Right atrium auricular region (tissue), 2 donors: ENCODE results near the gene THSD7A. TPM values are rescaled to one million over a fixed set of nuclear protein-coding genes. Genes with fewer than 3 reads are reported as not detected.

Experiments used
- DNase-seq: peaks from one replicate; pipeline ENCODE4 v3.0.0-alpha.2; 2019; ENCODE audit warnings: low spot score
- H3K27ac ChIP-seq, 2 donors: fragments of 200-600 bp; sonication (generic); 1 replicate in 1 of 2; 2 replicates in 1 of 2; pipeline ENCODE4 v1.5.1; 2016 to 2019
- H3K27me3 ChIP-seq, 2 donors: fragments of 200-600 bp; sonication (generic); one replicate each; pipeline versions ENCODE4 v1.5.1 to v1.6.0; 2017 to 2019
- H3K36me3 ChIP-seq: fragments of 200-600 bp; sonication (generic); one replicate; pipeline ENCODE4 v1.5.1; 2016
- H3K4me1 ChIP-seq, 2 donors: fragments of 200-600 bp; sonication (generic); one replicate each; pipeline versions ENCODE4 v1.5.1 to v1.6.0; 2017 to 2019
- H3K4me3 ChIP-seq, 2 donors: fragments of 200-600 bp; sonication (generic); 1 replicate in 1 of 2; 2 replicates in 1 of 2; pipeline ENCODE4 v1.5.1; 2017 to 2019; ENCODE audit warnings: mild to moderate bottlenecking in 1 of 2, moderate library complexity in 1 of 2
- H3K9me3 ChIP-seq, 2 donors: fragments of 200-600 bp; sonication (generic); one replicate each; pipeline ENCODE4 v1.5.1; 2019
- total RNA-seq, 2 donors: library from RNA; depleted of rRNA; stranded (reverse); fragments of >200 nt; gene quantifications; one replicate each; pipeline ENCODE4 v1.1.0, GENCODE V29; 2016
- TF ChIP-seq, protein P1 (sequence below), 2 donors: fragments of 200-600 bp; sonication (generic); IDR thresholded peaks; one replicate each; pipeline ENCODE4 v1.5.1; 2019; ENCODE audit warnings: antibody characterized with exemption in 2 of 2

The THSD7A gene
- total RNA-seq, 2 donors from 2014 or later, result 0.85 to 2.9 TPM

- Histone ChIP-seq H3K27ac (no peak overlapping the region), H3K9me3 (no peaks in the 10 kb centered on the region), H3K36me3 (no peaks in the 10 kb centered on the region), H3K4me3 (no peak overlapping the region), H3K4me1 (no peaks in the 10 kb centered on the region), H3K27me3 (no peaks in the 10 kb centered on the region)
- DNase-seq, result no peak
- TF ChIP-seq, protein P1, sequence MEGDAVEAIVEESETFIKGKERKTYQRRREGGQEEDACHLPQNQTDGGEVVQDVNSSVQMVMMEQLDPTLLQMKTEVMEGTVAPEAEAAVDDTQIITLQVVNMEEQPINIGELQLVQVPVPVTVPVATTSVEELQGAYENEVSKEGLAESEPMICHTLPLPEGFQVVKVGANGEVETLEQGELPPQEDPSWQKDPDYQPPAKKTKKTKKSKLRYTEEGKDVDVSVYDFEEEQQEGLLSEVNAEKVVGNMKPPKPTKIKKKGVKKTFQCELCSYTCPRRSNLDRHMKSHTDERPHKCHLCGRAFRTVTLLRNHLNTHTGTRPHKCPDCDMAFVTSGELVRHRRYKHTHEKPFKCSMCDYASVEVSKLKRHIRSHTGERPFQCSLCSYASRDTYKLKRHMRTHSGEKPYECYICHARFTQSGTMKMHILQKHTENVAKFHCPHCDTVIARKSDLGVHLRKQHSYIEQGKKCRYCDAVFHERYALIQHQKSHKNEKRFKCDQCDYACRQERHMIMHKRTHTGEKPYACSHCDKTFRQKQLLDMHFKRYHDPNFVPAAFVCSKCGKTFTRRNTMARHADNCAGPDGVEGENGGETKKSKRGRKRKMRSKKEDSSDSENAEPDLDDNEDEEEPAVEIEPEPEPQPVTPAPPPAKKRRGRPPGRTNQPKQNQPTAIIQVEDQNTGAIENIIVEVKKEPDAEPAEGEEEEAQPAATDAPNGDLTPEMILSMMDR (IDR thresholded peaks at IDR 0.05), result no peak
Observed at GRCh38 chr7:11605749-11606148, 226.2 kb downstream of the THSD7A start.

- Histone ChIP-seq H3K4me3 (no peak overlapping the region), H3K36me3 (no peaks in the 10 kb centered on the region), H3K27ac (no peak overlapping the region), H3K27me3 (no peaks in the 10 kb centered on the region), H3K9me3 (no peaks in the 10 kb centered on the region), H3K4me1 (no peaks in the 10 kb centered on the region)
- TF ChIP-seq, protein P1 (IDR thresholded peaks at IDR 0.05), result no peak
- DNase-seq, result no peak
Observed at GRCh38 chr7:11604505-11604904, 227.5 kb downstream of the THSD7A start.

DNA sequence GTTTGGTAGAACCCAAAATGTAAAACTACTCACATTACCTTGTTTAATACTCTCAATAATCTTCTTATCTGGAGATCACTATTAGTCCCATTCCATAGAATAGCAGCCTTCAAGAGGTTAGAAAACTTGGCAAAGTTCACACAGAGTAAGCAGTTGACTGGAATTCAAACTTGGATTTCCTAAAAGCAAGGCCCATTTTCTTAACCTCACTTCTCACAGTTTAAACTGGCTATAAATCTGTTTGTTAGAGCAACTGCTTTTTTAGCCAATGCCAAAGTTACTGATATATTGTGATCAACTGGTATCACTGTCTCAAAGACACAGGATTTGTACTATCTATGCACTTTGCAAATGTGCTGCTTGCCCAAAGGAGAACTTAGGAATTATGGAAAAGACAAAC is 230.2 kb downstream of the THSD7A start:
- H3K9me3 ChIP-seq, result no peaks in the 10 kb centered on the region
- no peak overlapping the region for H3K27ac ChIP-seq
- H3K4me3 ChIP-seq, result no peak overlapping the region
- no peaks in the 10 kb centered on the region for H3K36me3 ChIP-seq
- no peaks in the 10 kb centered on the region for H3K27me3 ChIP-seq
- TF ChIP-seq, protein P1 (IDR thresholded peaks at IDR 0.05), result no peak
- H3K4me1 ChIP-seq, result no peaks in the 10 kb centered on the region
- no peak for DNase-seq

GRCh38 chr7:11593322-11593721 is 238.7 kb downstream of the THSD7A start:
- Histone ChIP-seq H3K4me3 (no peak overlapping the region), H3K9me3 (no peaks in the 10 kb centered on the region), H3K4me1 (no peaks in the 10 kb centered on the region), H3K36me3 (no peaks in the 10 kb centered on the region), H3K27me3 (no peaks in the 10 kb centered on the region), H3K27ac (no peak overlapping the region)
- TF ChIP-seq, protein P1 (IDR thresholded peaks at IDR 0.05), result no peak
- no peak for DNase-seq

- Histone ChIP-seq H3K4me1 (no peaks in the 10 kb centered on the region), H3K27me3 (no peaks in the 10 kb centered on the region), H3K9me3 (no peaks in the 10 kb centered on the region), H3K27ac (no peak overlapping the region), H3K4me3 (no peak overlapping the region), H3K36me3 (no peaks in the 10 kb centered on the region)
- DNase-seq, result no peak
- TF ChIP-seq, protein P1 (IDR thresholded peaks at IDR 0.05), result no peak
Observed at GRCh38 chr7:11592699-11593098, 239.3 kb downstream of the THSD7A start.

DNA sequence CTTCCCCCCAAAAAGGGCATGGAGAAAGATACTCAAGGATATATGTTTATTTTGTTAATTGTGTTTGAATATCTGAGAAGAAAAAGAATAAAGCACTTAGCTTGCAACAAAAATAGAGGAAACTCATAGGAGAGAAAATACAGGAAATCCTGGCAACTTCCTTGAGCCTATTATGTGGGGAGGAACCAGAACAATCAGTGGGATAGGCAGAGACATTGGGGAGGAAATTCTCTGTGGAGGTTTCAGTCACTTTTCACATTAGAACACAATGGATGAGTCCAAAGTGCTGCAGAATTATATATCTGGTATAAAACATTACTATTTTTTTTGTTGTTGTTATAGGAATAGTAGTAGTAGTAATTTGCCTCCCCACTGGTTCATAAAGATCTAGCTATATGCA is 240.1 kb downstream of the THSD7A start:
- no peaks in the 10 kb centered on the region for H3K27me3 ChIP-seq
- TF ChIP-seq, protein P1 (IDR thresholded peaks at IDR 0.05), result no peak
- no peak overlapping the region for H3K27ac ChIP-seq
- no peaks in the 10 kb centered on the region for H3K36me3 ChIP-seq
- no peak for DNase-seq
- H3K4me3 ChIP-seq, result no peak overlapping the region
- H3K9me3 ChIP-seq, result no peaks in the 10 kb centered on the region
- no peaks in the 10 kb centered on the region for H3K4me1 ChIP-seq
